HepG2 (cell line): Measurements from ENCODE around the gene ZCCHC3. TPM values are rescaled to one million over a fixed set of nuclear protein-coding genes. Genes with fewer than 3 reads are reported as not detected.

ENCODE experiments used
- GATA4 ChIP-seq: sonication (generic); IDR thresholded peaks from 2 replicates; pipeline ENCODE4 v1.6.1; 2016; ENCODE audit warnings: antibody characterized with exemption, low read depth, borderline replicate concordance
- GATAD1 ChIP-seq: IDR thresholded peaks from 2 replicates; pipeline ENCODE4 v1.6.1; 2016; ENCODE audit warnings: missing genetic modification reagents, missing compliant biosample characterization
- JDP2 ChIP-seq: sonication (generic); formaldehyde crosslinking; IDR thresholded peaks from 2 replicates; pipeline ENCODE4 v1.8.1; 2022; ENCODE audit warnings: missing genetic modification reagents, borderline replicate concordance
- KDM4B ChIP-seq: sonication (generic); formaldehyde crosslinking; IDR thresholded peaks from 2 replicates; pipeline ENCODE4 v1.4.0; 2020; ENCODE audit warnings: missing genetic modification reagents
- PTBP1 ChIP-seq: fragments of 200-400 bp; formaldehyde crosslinking; IDR thresholded peaks from 2 replicates; pipeline ENCODE4 v1.6.1; 2018; ENCODE audit warnings: low read length, low read depth; ENCODE audit not compliant: poor library complexity, severe bottlenecking
- SPEN ChIP-seq: sonication (generic); formaldehyde crosslinking; IDR thresholded peaks from 2 replicates; pipeline ENCODE4 v1.5.1; 2020; ENCODE audit warnings: low read depth, mild to moderate bottlenecking, missing genetic modification reagents
- ZBTB21 ChIP-seq: sonication (generic); formaldehyde crosslinking; IDR thresholded peaks from 2 replicates; pipeline ENCODE4 v1.4.0; 2020; ENCODE audit warnings: missing genetic modification reagents
- ZFP90 ChIP-seq: sonication (generic); formaldehyde crosslinking; IDR thresholded peaks from 2 replicates; pipeline ENCODE4 v1.8.0; 2022; ENCODE audit warnings: missing genetic modification reagents, mild to moderate bottlenecking, inconsistent platforms, borderline replicate concordance
- ZNF143 ChIP-seq: sonication (generic); formaldehyde crosslinking; IDR thresholded peaks from 2 replicates; pipeline ENCODE4 v1.4.0; 2020; ENCODE audit warnings: missing genetic modification reagents
- polyA plus RNA-seq, 8 experiments: library from polyadenylated mRNA; depleted of rRNA in 3 of 8; stranded (reverse) in 7 of 8; unstranded in 1 of 8; fragments of >200 nt; fragmentation: Illumina TruSeq in 4 of 8; extraction: Trizol in 4 of 8; gene quantifications; 2 replicates each; pipeline versions ENCODE4 v1.2.1 to v1.2.3, GENCODE V29; 2011 to 2016; ENCODE audit warnings: low read depth in 4 of 8, missing spikeins in 1 of 8, mixed read lengths in 1 of 8; ENCODE audit not compliant: insufficient read depth in 1 of 8
- total RNA-seq, 5 experiments: library from RNA; depleted of rRNA; stranded (reverse); fragments of >200 nt; fragmentation: Illumina TruSeq; extraction: Trizol; gene quantifications; 2 replicates each; pipeline ENCODE4 v1.2.3, GENCODE V29; 2016; ENCODE audit warnings: low read depth in 1 of 5
- TF ChIP-seq, protein P1 (sequence below): sonication (generic); formaldehyde crosslinking; conservative IDR thresholded peaks from 2 replicates; pipeline ENCODE4 v1.8.0; 2022; ENCODE audit warnings: mild to moderate bottlenecking, moderate library complexity, missing genetic modification reagents
- TF ChIP-seq, protein P2 (sequence below): sonication (generic); formaldehyde crosslinking; IDR thresholded peaks from 2 replicates; pipeline ENCODE4 v1.9.0; 2021; ENCODE audit warnings: missing genetic modification reagents, borderline replicate concordance
- TF ChIP-seq, protein P3 (sequence below): sonication (generic); formaldehyde crosslinking; IDR thresholded peaks from 2 replicates; pipeline ENCODE4 v1.4.0; 2020; ENCODE audit warnings: missing genetic modification reagents
- TF ChIP-seq, protein P4 (sequence below): sonication (generic); formaldehyde crosslinking; IDR thresholded peaks from 2 replicates; pipeline ENCODE4 v1.9.0; 2021; ENCODE audit warnings: missing genetic modification reagents, borderline replicate concordance
- TF ChIP-seq, protein P5 (sequence below): sonication (generic); formaldehyde crosslinking; IDR thresholded peaks from 2 replicates; pipeline ENCODE4 v1.4.0; 2020; ENCODE audit warnings: missing genetic modification reagents

ZCCHC3 gene
- total and polyA plus RNA-seq, 2 of the 13 experiments (the other 11 are each of a cell fraction or from before 2014, with no cell fraction given) = 46.6 to 63.0 TPM

DNA sequence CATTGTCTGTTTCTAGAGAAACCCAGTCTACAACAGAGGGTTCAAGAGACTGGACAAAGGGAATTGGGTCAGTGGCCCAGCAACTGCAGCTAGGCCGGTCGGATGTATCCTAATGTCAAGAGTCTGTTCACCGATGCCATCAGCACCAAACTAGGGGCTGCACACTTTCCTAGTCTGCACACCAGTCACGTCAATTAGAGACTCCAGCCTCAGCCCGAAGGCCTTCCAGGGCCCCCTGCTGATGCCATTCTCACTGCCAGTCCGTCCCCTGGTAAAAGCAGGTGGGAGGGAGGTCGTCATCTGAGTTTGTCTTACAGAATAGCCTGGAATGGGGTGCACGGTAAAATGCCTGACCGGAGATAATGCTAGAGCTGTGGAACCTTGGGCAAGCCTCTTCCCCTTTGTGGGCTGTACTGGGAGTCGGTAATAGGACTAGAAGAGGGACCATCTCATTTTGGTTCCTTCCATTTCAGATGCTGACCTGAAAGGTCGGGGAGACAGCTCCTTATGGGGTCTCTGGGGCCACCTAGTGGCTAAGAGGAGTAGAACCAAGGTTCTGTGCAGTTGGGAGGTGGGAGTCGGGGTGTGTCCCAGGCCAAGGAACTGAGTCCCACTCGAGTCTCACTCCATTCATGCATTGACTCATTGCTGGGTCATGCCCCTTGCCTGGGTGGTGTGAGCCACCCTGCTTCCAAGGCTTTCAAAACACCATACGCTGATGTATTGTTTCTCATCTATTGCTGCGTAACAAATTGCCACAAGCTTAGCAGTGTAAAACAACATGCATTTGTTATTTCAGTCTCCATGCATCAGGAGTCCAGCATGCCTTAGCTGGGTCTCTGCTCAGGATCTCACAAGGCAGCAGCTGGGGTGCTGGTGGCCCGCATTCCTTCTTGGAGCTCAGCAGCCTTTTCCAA, 33.1 kb downstream of the ZCCHC3 start (continued):
- TF ChIP-seq, protein P1, sequence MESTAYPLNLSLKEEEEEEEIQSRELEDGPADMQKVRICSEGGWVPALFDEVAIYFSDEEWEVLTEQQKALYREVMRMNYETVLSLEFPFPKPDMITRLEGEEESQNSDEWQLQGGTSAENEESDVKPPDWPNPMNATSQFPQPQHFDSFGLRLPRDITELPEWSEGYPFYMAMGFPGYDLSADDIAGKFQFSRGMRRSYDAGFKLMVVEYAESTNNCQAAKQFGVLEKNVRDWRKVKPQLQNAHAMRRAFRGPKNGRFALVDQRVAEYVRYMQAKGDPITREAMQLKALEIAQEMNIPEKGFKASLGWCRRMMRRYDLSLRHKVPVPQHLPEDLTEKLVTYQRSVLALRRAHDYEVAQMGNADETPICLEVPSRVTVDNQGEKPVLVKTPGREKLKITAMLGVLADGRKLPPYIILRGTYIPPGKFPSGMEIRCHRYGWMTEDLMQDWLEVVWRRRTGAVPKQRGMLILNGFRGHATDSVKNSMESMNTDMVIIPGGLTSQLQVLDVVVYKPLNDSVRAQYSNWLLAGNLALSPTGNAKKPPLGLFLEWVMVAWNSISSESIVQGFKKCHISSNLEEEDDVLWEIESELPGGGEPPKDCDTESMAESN (CRISPR knock-in tag) = 0 out of 2 replicates have a peak, but pooled peaks have one; percentile 50
- TF ChIP-seq, protein P2, sequence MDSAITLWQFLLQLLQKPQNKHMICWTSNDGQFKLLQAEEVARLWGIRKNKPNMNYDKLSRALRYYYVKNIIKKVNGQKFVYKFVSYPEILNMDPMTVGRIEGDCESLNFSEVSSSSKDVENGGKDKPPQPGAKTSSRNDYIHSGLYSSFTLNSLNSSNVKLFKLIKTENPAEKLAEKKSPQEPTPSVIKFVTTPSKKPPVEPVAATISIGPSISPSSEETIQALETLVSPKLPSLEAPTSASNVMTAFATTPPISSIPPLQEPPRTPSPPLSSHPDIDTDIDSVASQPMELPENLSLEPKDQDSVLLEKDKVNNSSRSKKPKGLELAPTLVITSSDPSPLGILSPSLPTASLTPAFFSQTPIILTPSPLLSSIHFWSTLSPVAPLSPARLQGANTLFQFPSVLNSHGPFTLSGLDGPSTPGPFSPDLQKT = no peak
- TF ChIP-seq, protein P3, sequence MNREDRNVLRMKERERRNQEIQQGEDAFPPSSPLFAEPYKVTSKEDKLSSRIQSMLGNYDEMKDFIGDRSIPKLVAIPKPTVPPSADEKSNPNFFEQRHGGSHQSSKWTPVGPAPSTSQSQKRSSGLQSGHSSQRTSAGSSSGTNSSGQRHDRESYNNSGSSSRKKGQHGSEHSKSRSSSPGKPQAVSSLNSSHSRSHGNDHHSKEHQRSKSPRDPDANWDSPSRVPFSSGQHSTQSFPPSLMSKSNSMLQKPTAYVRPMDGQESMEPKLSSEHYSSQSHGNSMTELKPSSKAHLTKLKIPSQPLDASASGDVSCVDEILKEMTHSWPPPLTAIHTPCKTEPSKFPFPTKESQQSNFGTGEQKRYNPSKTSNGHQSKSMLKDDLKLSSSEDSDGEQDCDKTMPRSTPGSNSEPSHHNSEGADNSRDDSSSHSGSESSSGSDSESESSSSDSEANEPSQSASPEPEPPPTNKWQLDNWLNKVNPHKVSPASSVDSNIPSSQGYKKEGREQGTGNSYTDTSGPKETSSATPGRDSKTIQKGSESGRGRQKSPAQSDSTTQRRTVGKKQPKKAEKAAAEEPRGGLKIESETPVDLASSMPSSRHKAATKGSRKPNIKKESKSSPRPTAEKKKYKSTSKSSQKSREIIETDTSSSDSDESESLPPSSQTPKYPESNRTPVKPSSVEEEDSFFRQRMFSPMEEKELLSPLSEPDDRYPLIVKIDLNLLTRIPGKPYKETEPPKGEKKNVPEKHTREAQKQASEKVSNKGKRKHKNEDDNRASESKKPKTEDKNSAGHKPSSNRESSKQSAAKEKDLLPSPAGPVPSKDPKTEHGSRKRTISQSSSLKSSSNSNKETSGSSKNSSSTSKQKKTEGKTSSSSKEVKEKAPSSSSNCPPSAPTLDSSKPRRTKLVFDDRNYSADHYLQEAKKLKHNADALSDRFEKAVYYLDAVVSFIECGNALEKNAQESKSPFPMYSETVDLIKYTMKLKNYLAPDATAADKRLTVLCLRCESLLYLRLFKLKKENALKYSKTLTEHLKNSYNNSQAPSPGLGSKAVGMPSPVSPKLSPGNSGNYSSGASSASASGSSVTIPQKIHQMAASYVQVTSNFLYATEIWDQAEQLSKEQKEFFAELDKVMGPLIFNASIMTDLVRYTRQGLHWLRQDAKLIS = no peak
- TF ChIP-seq ZBTB21 (CRISPR knock-in tag) = no peak
- TF ChIP-seq PTBP1 = no peak
- no peak; the same call in 1 of the 2 replicates for TF ChIP-seq SPEN (CRISPR knock-in tag)
- no peak; the same call in 1 of the 2 replicates for TF ChIP-seq ZNF143 (CRISPR knock-in tag)
- TF ChIP-seq ZFP90 (CRISPR knock-in tag) = no peak
- TF ChIP-seq GATA4 = no peak
- TF ChIP-seq KDM4B (CRISPR knock-in tag) = no peak
- TF ChIP-seq, protein P4, sequence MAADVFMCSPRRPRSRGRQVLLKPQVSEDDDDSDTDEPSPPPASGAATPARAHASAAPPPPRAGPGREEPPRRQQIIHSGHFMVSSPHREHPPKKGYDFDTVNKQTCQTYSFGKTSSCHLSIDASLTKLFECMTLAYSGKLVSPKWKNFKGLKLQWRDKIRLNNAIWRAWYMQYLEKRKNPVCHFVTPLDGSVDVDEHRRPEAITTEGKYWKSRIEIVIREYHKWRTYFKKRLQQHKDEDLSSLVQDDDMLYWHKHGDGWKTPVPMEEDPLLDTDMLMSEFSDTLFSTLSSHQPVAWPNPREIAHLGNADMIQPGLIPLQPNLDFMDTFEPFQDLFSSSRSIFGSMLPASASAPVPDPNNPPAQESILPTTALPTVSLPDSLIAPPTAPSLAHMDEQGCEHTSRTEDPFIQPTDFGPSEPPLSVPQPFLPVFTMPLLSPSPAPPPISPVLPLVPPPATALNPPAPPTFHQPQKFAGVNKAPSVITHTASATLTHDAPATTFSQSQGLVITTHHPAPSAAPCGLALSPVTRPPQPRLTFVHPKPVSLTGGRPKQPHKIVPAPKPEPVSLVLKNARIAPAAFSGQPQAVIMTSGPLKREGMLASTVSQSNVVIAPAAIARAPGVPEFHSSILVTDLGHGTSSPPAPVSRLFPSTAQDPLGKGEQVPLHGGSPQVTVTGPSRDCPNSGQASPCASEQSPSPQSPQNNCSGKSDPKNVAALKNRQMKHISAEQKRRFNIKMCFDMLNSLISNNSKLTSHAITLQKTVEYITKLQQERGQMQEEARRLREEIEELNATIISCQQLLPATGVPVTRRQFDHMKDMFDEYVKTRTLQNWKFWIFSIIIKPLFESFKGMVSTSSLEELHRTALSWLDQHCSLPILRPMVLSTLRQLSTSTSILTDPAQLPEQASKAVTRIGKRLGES (CRISPR knock-in tag) = no peak
- no peak for TF ChIP-seq JDP2 (CRISPR knock-in tag)
- TF ChIP-seq, protein P5, sequence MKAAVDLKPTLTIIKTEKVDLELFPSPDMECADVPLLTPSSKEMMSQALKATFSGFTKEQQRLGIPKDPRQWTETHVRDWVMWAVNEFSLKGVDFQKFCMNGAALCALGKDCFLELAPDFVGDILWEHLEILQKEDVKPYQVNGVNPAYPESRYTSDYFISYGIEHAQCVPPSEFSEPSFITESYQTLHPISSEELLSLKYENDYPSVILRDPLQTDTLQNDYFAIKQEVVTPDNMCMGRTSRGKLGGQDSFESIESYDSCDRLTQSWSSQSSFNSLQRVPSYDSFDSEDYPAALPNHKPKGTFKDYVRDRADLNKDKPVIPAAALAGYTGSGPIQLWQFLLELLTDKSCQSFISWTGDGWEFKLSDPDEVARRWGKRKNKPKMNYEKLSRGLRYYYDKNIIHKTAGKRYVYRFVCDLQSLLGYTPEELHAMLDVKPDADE = no peak
- no peak for TF ChIP-seq GATAD1 (CRISPR knock-in tag)
